ENCODE results near the gene THEM4.

Gene THEM4

GRCh38 chr1:151909167-151910149 is at the start of gene THEM4:
TSS of gene THEM4 (minus strand) at chr1:151909511. CDS start at chr1:151909458, 53 bp downstream.
- peak; percentile 98 for DNase-seq (ENCODE audit: low read depth)

GRCh38 chr1:151958959-151959358 is 49.6 kb upstream of the THEM4 start:
- DNase-seq (ENCODE audit: low read depth) = no peak

- DNase-seq (ENCODE audit: low read depth) = no peak
These were observed 47.7 kb upstream of the THEM4 start for GRCh38 chr1:151956957-151957497.

DNA sequence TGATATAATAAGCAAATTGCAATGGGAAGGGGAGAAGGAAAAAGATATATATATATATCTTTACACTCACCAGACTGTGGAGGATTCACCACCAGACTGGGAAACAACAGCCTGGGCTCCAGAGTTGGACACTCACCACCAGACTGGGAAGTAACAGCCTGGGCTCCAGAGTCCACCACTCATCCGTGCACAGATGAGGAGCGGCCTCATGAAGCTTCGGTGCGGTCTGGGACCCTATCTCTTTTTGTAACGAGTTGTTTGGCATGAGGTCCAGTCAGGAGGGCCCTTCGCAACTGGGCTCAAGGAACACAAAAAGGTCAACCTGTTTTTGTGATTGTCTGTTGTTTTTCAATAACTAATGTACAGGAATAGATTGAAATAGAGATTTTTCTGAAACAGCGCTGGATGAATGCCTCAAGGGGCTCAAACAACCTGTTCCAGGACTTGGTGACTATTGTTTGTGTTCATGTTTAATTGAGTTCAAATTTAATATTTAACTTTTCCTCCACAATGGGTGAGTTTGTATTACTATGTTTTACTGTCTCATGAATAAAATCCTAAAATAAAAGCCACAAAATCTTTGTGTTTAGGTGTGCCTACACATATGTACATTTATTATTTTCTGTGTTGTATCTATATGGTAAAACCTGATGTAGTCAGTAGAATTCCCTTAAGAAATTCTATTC is 44.2 kb upstream of the THEM4 start:
- DNase-seq (ENCODE audit: low read depth) = no peak

DNA sequence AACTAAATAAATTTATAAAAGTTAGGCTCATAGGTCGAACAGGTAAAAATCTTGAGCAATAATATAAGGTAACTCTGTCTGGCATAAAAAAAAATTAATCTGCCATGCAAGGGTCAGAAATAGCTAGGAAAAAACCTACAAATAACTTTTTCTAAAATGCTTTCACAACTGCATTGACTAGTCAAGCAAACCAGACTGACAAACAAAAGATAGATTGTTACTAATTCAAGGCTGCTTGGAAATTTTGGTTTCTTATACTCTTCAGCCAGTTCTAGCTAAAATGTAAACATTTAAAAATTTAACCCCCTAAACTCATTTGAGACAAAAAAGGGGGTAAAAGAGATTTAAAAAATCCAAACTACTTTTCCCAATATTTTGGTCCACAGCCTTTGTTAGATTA is 43.5 kb upstream of the THEM4 start:
- no peak for DNase-seq (ENCODE audit: low read depth)

DNA sequence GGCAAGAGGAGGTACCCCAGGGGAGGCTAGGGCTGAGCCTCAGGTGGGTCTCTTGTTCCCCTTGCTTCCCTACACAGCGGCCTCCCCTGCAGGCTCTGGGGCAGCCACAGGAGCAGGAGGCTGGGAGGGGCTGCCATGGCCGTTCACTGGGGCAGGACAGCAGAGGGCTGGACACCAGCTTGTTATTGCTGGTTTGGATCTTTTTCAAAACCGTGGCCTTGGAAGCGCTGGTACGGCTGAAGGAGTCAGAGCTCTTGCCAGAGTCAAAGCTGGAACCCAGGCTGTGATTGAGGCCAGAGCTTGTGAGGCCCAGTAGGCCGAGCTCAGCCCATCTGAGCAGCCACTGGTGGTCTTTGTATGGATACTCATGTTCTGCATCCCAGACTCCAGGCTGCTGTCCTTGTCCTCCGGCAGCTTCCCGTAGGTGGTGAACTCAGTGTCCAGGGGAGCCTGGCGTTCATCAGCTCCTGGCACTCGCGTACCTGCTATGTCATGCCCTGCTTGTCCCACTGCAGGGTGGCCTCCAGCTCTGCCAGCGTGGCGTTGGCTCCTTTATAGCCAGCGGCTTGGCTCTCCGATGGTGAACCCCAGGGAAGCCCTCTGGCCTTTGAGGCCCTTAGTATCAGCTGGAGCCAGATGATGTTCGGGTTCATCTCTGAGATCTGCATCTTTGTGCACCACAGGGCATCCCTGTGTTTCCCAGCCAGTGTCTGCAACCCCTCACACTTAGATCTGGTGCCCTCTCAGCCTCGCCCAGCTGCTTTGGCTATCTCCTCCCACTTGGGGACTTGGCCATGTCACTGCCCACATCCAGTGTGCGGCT is 40.3 kb upstream of the THEM4 start:
- no peak for DNase-seq (ENCODE audit: low read depth)

- DNase-seq (ENCODE audit: low read depth) = no peak
These were observed 39.2 kb upstream of the THEM4 start for GRCh38 chr1:151948506-151948905.

DNA sequence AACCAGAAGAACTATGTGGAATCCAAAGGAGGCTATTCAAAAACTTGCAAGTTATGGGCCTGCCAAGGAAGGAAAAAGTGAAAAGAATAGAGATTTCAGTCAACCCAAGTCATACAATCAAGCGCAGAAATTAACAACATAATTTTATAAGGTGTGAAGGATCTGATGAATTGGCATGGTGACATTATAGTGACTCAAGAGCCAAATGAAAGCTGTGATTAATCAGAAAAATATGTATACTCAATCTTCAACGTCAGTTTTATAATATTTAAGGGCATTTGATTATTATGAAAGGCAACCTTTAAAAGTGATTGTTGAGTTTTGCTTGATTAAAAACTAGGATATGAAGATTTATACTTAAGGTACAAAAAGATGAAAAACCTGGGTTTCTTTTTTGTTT is 37.8 kb upstream of the THEM4 start:
- DNase-seq (ENCODE audit: low read depth) = peak; percentile 69

DNA sequence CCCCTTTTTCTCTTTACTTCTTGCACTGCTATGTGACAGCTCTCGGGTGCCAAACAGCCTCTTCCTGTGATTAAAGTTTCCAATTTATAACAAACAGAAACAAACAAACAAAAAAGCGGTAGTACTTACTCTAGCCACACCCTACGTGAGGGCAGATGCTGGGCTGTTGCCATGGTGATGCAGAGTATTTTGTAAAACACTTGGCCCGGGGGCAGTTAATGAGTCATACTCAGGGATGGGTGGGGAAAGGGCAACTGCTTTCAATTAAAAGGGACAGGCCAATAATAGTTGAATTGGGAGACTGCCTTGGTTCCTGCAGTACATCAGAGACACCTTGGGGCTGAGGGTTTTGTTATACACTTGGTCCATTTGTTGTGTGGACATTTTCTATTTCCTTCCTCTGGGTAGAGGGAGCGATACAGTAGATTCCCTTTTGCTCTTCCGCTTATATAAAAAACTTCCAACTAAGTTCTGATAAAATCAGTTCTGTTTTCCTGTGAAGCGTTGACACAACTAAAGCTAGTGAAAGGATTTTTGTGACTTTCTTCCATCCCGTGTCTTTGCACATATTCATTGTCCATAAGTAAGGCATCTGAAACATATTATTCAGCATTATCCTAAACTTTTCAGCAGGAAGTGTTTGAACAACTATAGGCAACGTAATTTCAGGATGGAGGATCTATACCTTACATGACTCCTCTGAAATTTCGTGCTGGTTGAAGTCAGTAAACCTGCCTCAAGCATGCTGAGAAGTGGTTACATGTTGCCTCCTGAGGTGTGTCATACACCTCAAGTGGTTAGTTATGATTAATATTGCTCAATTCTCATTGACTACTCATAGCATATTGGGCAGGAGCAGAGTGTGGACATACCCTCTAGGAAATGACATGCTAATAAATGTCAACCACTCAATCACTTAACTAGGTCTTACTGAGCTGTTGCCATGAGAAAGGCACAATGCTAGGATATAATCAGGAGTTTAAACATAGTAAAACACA is 36.7 kb upstream of the THEM4 start:
- peak; percentile 99 for DNase-seq (ENCODE audit: low read depth)

DNA sequence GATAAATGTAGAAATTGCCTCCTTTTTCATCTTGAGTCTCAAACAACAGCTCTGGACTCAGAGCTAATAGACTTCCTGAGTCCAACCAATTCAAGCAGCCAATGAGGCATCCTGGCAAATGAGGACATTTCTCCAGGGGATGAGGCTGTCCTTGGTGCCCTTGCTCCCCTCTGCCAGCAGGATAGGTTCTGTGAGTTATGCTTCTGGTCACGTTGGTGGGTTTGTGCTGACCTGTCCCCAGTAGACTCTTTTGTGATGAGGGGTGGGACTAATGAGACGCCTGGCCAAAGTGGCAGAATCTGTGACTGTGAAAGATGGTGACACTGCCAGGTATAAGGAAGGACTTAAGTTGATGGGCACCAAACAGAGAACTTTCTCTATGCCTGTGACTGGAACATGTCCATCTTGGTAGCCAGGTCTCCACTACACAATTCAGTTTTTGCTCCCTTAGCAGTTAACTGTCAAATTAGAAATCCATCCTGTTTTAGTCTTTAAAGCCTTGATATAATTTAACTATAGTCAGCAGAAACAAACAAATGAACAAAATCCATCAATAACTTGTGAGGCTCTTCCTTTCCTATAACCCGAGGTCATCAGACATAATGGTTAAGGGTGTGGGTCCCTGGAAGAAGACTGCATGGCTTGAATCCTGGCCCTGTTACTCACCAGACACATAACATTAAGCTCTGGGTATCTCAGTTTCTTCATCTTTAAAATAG is 35.7 kb upstream of the THEM4 start:
- DNase-seq (ENCODE audit: low read depth) = peak; percentile 20

DNA sequence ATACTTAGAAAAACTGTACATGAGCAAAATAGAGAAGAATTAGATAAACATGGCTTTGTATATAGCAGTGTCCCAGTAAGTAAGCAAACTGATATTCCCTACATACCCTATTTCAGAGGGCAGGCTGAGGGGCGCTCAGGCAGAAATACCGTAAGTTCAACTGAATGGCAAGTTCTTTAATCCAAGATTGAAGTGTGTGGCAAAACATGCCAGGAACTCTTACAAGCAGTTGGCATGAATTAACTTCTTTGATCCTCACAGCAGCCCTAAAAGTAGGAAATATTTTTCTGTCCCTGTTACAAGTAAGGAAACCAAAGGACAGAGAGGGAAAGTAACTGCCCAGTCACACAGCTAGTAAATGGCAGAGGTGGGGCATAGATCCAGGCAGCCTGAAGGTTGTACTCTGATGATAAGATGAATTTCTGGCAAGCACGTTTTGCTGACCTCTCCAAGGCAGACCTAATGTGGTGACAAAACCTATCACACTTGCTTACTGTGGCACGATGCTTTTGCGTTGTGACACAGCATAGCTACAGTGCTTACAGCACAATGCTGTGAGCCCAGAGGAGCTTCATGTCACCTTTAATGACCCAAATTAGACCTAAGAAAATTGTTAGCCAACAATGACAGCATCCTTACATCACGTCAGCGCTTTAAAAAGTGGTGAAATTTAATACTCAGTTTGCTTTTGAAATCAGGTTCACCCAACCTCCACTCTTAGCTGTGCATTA is 35.0 kb upstream of the THEM4 start:
- DNase-seq (ENCODE audit: low read depth) = no peak

GRCh38 chr1:151943591-151943990 is 34.3 kb upstream of the THEM4 start:
- no peak for DNase-seq (ENCODE audit: low read depth)

DNA sequence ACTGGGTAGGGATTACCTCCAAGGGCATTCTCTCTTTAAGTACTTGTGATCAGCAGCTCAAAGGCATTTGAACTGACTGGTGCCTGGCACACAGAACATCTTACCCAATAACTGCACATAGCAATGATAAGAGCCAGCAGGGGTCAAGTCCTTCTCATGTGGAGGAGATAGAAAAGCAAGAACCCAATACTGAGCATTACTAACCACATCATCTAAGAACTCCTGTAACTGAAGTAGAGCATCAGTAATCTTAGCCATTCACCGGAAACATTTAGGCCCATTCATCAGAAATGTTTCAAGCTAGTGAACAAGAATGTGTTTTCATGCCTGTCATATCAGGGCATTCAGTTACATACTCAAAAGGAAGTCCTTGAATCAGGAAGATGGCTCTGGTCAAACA is 33.6 kb upstream of the THEM4 start:
- no peak for DNase-seq (ENCODE audit: low read depth)

DNA sequence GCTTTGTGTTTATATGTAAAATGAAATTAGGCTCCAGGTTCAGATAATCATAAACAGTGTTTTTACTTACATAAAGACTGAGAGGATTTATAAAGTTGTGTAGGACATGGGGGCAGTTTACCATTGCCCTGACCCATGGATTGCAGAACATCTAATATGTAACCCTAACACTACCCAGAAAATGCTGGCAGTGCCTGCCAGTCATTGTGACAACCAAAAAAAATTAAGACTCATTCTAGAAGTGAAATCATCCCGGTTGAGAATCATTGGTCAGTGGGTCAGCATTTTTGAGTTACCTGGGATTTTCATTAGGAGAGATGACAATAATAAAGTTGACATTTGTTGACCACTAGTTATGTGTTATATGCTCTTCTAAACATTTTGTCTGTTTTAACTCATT is 31.2 kb upstream of the THEM4 start:
- DNase-seq (ENCODE audit: low read depth) = no peak

DNA sequence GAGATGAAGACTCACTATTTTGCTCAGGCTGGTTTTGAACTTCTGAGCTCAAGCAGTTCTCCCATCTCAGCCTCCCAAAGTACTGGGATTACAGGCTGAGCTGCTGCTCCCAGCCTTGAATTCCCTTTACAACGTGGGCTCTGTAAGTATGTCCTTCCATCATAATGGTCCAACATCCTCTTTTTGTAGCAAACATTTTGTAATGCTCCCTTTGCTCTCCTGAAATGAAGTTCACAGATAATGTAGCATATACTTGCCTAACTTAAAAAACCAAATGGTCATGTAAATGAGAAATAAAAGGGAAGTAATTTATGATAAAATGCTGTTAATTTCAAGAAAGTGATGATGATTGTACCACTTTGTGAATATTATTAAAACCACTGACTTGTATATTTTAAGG is 30.5 kb upstream of the THEM4 start:
- no peak for DNase-seq (ENCODE audit: low read depth)

DNA sequence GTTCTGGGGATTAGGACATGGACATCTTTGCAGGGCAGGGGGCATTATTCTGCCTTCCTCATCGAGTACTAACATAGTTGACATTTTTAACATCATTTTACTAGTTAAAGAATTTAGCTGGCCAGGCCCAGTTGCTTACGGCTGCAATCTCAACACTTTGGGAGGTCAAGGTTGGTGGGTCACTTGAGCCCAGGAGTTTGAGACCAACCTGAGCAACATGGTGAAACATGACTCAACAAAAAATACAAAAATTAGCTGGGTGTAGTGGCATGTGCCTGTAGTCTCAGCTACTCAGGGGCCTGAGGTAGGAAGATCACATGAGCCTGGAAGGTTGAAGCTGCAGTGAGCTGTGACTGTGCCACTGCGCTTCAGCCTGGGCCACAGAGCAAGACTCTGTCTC is 29.8 kb upstream of the THEM4 start:
- no peak for DNase-seq (ENCODE audit: low read depth)

- no peak for DNase-seq (ENCODE audit: low read depth)
These were observed 27.3 kb upstream of the THEM4 start for GRCh38 chr1:151936653-151937052.

DNA sequence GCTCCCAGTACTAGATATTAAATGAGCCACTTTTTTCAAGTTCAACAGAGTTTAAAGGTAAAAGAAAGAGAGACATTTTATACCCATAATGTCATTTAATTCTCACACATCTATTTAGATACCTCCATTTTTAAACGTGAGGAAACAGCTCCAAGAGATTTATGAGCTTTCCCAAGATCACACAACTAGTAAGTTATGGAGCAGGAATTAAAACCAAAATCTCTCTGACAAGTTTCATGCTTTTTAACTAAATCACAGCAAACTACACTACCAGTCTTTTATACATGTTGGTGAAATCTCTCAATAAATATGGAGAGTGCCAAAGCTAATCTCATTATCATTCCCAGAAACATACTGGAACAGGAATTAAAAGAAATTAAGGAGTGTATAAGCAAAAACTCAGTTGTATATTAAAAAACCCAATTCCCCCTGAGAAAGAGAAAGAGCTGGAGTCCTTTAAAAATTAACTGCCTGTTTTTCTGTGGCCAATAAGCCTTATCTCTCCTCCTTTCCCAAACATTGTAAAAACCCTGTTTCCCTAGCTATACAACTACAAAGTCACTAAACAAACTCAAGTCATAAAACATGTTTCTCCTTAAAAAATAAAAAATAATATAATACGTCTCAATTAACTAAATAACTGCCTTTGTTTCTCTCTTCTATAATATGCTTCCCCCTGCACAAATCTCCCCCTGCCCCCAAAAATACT is 26.7 kb upstream of the THEM4 start:
- no peak for DNase-seq (ENCODE audit: low read depth)

DNA sequence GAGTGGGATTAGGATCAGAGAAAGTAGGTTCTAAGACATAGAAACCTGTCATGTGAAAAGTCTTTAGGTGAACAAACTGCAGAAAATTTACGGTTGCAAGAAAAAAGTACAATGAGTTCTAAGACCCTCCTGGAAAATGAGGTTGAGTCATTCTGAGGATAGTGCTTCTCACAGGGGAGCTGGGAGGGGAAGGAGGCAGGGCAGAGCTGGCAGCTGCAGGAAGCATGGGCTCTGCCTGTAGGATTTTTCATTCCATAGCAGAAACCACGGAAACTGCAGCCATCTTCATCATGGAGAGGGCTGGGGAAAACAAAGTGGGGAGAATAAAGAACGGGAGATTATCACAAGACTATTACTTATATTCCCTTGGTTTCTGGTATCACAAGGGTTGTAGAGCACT is 25.8 kb upstream of the THEM4 start:
- DNase-seq (ENCODE audit: low read depth) = peak; percentile 52

All from ELR (cell line).